Measurements from ENCODE around the gene MEIS2.

MEIS2 gene

GRCh38 chr15:37112171-37112570, 11.8 kb upstream of the MEIS2 start:
- no peak for DNase-seq

GRCh38 chr15:37111427-37111717, 11.0 kb upstream of the MEIS2 start:
- DNase-seq, result no peak

- DNase-seq, result no peak
These were observed 9.7 kb upstream of the MEIS2 start for GRCh38 chr15:37109872-37110572.

DNA sequence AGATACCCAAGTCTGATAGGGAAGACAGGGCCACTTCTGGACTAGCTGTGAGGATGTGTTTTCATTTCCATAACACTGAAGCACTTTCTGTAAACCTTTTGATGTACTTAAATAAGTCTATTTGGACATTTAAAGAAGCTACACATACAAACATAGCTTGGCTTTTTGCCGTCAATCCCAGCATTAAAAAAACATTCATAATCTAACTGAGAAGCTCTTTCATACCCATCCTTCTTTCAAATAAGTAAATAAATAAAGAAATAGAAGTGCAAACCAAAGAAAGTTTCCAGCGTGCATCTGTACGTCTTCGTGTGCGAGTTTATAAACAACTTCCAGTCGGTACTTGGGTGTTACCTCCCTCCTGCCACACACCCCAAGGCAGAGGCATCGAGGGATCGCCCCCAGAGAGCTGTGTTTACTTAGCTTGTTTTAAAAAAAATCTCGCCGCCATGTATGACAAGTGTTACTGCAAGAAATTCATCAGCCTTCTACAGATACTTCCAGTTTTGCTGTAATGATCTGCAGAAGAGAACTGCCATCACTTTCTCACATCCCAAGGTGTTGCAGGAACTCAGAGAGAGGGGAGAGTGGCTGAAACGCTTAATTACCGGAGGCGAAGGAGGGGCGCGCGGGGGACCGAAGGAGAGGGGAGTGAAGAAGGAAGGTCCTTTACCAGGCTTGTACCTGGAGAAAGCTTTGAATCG, 9.0 kb upstream of the MEIS2 start:
- no peak for DNase-seq

- DNase-seq, result no peak
These were observed 8.2 kb upstream of the MEIS2 start for GRCh38 chr15:37108381-37109167.

GRCh38 chr15:37107744-37108380, 7.5 kb upstream of the MEIS2 start:
- no peak for DNase-seq

DNA sequence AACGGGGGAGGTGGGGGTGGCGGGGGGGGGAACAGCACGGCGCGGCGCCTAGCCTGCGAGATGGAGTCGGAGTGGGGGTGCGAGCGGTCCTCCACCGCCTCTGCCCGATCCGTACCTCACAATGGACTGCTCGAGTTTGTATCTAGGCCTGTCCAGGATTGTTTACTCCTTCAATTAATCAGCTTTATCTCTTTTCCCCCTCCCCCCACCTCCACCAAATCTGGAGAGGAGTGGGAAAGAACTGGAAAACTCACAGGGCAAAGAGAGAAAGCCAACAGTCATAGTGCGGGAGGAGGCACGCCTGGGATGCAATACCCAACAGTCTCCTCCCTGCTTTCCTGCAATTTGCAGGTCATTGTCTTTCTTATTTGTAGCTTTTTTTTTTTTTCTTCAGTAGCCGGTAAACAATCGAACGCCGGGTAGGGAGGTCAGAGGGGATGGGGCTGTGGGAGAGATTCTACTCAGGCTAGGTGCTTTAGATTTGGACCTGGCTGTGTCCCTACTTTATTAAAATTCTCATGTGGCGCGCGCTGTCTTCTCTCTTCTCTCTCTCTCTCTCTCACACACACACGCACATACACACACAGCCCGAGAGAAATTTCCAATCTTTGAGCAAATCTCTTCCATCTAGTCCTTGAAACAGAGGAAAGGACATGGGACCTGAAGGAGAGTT, 6.9 kb upstream of the MEIS2 start:
- DNase-seq, result no peak

- no peak for DNase-seq
These were observed 6.2 kb upstream of the MEIS2 start for GRCh38 chr15:37106490-37107001.

GRCh38 chr15:37105889-37106288, 5.5 kb upstream of the MEIS2 start:
- DNase-seq, result no peak

- no peak for DNase-seq
These were observed 4.7 kb upstream of the MEIS2 start for GRCh38 chr15:37105029-37105428.

DNA sequence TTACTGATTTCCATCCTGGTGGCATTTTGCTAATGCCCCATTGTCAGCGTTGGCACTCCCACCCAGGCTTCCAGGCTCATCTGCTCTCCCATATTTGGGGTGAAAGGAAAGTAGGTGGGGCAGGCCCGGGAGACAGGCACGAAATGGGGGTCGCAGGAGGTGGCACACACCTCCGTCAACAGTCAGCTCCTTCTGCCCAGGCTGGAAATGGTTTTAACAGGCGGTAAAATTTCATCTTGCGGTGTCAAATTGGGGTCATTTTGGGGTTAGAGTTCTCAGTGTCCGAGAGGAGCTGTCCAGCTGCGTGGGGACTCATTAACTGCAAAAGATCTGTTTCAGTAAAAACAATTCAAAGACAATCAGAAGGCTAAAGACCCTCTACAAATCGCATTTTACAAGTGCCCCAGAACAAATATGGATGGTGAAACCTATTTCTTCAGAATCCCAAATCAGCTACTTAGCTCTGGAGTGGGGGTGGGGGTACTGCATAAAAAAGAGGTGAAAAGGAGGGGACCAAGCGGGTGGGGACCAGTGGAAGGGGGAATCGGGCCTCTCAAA, 4.2 kb upstream of the MEIS2 start:
- no peak for DNase-seq

DNA sequence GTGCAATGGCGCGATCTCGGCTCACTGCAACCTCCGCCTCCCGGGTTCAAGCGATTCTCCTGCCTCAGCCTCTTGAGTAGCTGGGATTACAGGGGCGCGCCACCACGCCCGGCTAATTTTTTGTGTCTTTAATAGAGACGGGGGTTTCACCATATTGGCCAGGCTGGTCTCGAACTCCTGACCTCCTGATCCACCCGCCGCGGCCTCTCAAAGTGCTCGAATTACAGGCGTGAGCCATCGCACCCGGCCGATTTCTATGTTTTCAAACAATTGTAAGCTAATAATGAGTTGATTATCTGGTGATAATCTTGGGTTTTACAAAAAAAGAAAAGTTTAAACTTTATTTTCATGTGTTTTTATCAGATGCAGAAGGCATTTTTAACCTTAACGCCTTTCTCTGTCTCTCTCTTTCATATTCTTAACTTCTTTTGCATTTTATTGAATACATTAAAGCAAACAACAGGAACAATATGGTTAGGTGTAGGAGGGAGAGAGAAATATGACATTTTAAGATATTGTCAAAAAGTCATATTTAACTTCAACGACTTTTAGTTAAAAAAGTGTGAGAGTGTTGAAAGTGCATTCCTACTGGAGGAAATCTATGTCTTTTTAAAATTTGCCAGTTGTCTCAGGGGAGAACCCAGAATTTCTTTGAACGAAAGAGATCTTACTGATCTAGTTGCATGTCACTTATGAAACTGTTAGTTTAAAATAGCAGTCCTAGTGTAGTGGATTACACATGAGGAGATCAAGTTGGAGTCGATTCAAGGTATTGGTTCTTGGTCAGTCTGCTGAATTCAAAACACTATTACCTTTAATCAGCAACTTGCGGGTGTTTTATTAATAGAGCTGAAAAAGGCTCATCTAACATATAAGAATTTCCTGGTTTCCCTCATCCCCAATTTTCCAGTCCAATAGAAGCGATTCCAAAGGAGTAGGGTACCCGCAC, 3.4 kb upstream of the MEIS2 start:
- DNase-seq, result no peak

DNA sequence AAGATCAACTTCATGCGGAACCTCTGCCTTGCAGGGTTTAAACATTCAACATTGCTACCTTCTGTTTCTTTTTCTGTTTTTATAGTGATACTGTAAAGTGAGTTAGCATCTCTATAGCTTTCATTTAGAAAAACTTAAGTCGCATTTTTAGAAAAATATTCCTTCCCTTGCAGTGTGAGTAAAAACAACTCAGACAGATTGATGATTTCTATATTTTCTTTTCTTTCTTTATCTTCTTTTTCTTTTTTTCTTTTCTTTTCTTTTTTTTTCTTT, 2.8 kb upstream of the MEIS2 start:
- DNase-seq, result no peak

DNA sequence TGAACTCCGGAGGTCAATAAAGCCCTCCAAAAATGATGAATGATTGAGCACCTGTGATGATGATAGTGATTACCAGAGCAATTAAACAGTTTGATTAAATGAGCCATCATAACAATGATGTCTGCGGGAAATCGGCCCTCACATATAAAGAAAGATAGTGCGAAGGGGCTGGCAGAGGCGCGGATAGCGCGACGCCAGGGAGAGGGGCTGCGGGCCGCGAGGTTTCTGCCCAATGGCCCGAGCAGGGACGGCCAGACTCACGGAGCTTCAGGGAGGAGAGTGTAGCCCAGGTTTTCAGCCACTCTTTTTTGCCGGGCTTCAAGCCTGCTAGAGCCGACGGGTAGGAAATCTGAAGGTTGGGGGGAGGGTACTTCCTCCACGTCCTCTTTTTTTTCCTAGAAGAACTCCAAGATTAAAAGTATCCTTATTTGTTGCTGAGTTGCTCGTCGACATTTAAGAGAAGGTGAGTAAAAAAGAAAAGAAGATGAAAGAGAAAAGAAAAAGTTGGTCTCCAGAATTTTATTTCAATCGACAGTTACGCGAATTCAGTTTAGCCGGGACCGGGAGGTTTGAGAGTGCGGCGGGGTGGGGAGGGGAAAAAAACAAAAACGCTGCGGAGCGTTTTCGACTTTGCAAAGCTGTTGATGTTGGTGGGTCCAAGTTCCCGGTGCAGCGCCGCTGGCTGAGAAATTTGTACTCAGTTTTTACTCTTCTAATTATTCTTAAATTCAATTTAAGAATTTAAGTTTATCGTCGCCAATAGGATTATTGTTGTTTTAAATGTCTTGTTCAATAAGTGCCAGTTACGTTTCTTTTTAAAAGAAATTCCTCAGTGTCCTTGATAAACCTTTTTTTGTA, 2.2 kb upstream of the MEIS2 start:
- no peak for DNase-seq

- no peak for DNase-seq
These were observed 1.6 kb upstream of the MEIS2 start for GRCh38 chr15:37101980-37102304.

DNA sequence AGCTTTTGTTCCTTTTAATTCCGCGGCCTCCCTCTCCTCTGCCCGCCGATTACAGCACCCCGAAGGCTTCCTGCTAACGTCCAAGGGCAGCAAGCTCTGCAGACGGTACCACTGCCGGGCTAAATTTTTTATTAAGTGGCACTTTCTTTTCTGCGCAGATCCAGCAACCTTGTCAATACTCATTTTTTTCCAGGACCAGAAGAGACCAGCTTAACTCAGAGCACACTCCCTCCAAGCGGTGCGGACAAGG, 542 bp upstream of the MEIS2 start:
- DNase-seq, result no peak

- no peak for DNase-seq
These were observed 835 bp downstream of the MEIS2 start for GRCh38 chr15:37099319-37100108.

DNA sequence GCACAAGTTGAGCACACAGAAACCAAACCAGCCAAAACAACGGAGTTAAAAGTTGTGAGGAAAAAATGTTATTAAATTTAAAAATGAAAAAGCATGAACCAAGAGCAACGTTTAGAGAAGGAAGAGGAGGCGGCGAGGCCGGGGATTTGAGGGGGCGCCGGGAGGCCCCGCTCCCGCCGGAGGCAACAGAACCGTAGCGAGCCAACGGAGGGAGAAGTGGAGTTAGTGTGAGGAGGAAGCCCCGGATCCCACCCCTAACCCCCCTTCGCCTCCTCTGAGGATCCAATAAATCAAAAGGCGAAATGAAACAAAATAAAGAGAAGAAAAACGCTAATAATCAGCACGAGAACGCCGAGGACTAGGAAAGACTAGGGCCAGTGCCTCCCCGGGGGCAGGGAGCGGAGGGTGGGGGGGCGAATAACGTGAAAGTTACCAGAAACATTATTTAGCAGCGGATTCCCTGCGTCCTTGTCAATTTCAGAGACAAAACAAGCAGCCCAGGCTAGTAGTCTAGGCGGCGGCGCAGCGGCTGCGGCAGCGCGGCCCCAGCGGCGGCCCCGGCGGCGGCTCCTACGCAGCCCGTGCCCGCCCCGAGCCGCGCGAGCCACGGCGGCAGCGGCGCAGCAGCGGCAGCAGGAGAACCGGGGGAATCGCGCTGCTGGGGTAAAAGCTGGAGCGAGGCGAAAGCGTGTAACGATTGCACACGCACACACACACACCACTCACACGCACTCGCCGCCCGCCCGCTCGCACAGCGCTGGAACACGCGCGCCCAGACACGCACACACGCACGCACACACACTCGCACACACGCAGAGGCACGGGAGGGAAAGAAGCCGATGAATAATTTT, 1.7 kb downstream of the MEIS2 start:
- DNase-seq, result no peak
